GM21619 (cell line): ENCODE data around the gene RASGRP3.
A peak's percentile ranks its signal among the peaks of the same experiment; 100 is the strongest.

Experiments used
- ATAC-seq: cut with Tn5 transposase; IDR thresholded peaks from one replicate; pipeline ENCODE4 v1.9.1; 2021; ENCODE audit not compliant: unreplicated experiment

RASGRP3 gene

GRCh38 chr2:33518929-33519328 is 42.5 kb downstream of the RASGRP3 start:
- no peak for ATAC-seq

- no peak for ATAC-seq
Observed at GRCh38 chr2:33521791-33522281, 45.4 kb downstream of the RASGRP3 start.

- no peak for ATAC-seq
Observed at GRCh38 chr2:33522576-33522975, 46.1 kb downstream of the RASGRP3 start.

- ATAC-seq: no peak
Observed at GRCh38 chr2:33525666-33526065, 49.2 kb downstream of the RASGRP3 start.

GRCh38 chr2:33526132-33526531 is 49.7 kb downstream of the RASGRP3 start:
- ATAC-seq: no peak

- ATAC-seq: no peak
Observed at GRCh38 chr2:33526921-33527320, 50.5 kb downstream of the RASGRP3 start.

- ATAC-seq: no peak
Observed at GRCh38 chr2:33528441-33528950, 52.0 kb downstream of the RASGRP3 start.

- peak; percentile 30 for ATAC-seq
Observed at GRCh38 chr2:33529771-33530481, 53.5 kb downstream of the RASGRP3 start.

- peak; percentile 32 for ATAC-seq
Observed at GRCh38 chr2:33530690-33531548, 54.5 kb downstream of the RASGRP3 start.

GRCh38 chr2:33531549-33532059 is 55.2 kb downstream of the RASGRP3 start:
- no peak for ATAC-seq

- ATAC-seq: no peak
Observed at GRCh38 chr2:33532146-33532545, 55.7 kb downstream of the RASGRP3 start.

- no peak for ATAC-seq
Observed at GRCh38 chr2:33532966-33533365, 56.5 kb downstream of the RASGRP3 start.

GRCh38 chr2:33535421-33535820 is 59.0 kb downstream of the RASGRP3 start:
- ATAC-seq: no peak

GRCh38 chr2:33541243-33541642 is 64.8 kb downstream of the RASGRP3 start:
- ATAC-seq: no peak

GRCh38 chr2:33550206-33550605 is 73.8 kb downstream of the RASGRP3 start:
- ATAC-seq: no peak

- ATAC-seq: no peak
Observed at GRCh38 chr2:33552758-33553461, 76.5 kb downstream of the RASGRP3 start.

- no peak for ATAC-seq
Observed at GRCh38 chr2:33555681-33556080, 79.2 kb downstream of the RASGRP3 start.

- ATAC-seq: no peak
Observed at GRCh38 chr2:33559328-33559727, 82.9 kb downstream of the RASGRP3 start.

- no peak for ATAC-seq
Observed at GRCh38 chr2:33560017-33560416, 83.6 kb downstream of the RASGRP3 start.

GRCh38 chr2:33561872-33562271 is 85.4 kb downstream of the RASGRP3 start:
- no peak for ATAC-seq

GRCh38 chr2:33570681-33571080 is 94.2 kb downstream of the RASGRP3 start:
- no peak for ATAC-seq
